Mucosa of stomach (tissue), 1 donor: ENCODE measurements around the gene AKR1B15.
"Not testable (repeated sequence)": the region's sequence is repeated elsewhere in the genome, so short reads cannot be mapped to it uniquely, and the experiment has no call there.

Experiments used
- H3K27me3 ChIP-seq: one replicate; pipeline ENCODE4 v1.7.0; 2013; ENCODE audit warnings: mild to moderate bottlenecking, low read length; ENCODE audit not compliant: control insufficient read depth, insufficient read depth
- H3K36me3 ChIP-seq: one replicate; pipeline ENCODE4 v1.7.0; 2013; ENCODE audit warnings: low read length; ENCODE audit not compliant: control insufficient read depth, insufficient read depth
- H3K4me1 ChIP-seq: one replicate; pipeline ENCODE4 v1.7.0; 2013; ENCODE audit warnings: mild to moderate bottlenecking, low read length; ENCODE audit not compliant: control insufficient read depth, insufficient read depth
- H3K4me3 ChIP-seq: one replicate; pipeline ENCODE4 v1.7.0; 2013; ENCODE audit warnings: low read length
- H3K9ac ChIP-seq: one replicate; pipeline ENCODE4 v1.7.0; 2013; ENCODE audit warnings: mild to moderate bottlenecking, low read length, moderate library complexity
- H3K9me3 ChIP-seq: one replicate; pipeline ENCODE4 v1.7.0; 2013; ENCODE audit warnings: mild to moderate bottlenecking, low read length, moderate library complexity; ENCODE audit not compliant: control insufficient read depth
- donor health status: Pancreatic carcinoma.

Gene AKR1B15

DNA sequence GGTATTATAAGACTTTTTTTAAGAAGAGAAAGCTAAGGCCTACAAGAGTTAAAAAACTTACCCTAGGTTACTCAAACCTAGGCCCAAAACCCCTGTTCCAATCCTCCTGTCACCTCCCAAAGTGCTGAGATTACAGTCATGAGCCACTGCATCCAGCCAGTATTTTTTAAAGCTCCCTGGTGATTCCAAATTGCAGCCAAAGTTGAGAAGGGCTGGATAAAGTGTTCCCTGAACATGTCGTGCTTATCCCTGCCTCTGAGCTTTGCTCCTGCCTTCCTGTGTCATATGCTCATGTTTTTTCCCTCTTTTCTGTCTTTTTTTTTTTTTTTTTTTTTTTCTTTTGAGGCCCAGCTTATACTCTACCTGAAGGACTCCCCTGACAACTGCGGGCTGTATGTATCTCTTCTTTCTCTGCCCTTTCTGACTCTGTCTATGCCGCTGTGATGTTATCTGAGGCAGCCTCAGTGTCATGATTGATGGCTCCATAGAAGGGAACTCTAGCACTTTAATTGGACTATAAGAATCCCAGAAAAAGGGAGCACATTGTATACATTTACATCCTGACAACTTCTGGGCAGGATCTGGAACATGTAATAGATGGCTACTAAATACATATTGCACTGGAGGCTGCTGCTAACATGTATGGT lies 13.5 kb upstream of the AKR1B15 start:
- Histone ChIP-seq H3K9me3 (no peaks in the 10 kb centered on the region), H3K4me3 (no peak overlapping the region), H3K36me3 (peaks cover 10% of the 10 kb centered on the region), H3K27me3 (no peaks in the 10 kb centered on the region), H3K4me1 (peaks cover 25% of the 10 kb centered on the region), H3K9ac (no peak overlapping the region)

DNA sequence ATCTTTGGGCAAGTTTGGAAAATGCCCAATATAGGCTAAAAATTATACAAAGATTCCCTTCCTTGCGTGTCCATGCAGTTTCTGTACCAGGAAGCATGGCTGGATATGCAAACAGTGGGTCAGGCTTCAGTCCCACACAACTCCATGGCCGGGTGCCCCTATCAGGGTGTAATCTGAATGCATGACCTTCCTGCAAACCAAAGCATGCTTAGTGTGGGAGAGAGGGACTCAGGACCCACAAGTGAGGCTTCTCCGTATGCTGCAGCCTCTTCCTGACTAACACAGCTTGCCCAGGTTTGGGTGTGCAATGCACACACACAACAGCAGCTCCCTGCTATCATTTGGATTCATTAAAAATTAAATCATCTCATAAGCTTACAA lies 13.0 kb upstream of the AKR1B15 start:
- no peaks in the 10 kb centered on the region for H3K27me3 ChIP-seq
- H3K36me3 ChIP-seq: peaks cover 10% of the 10 kb centered on the region
- peaks cover 24% of the 10 kb centered on the region for H3K4me1 ChIP-seq
- H3K9ac ChIP-seq: no peak overlapping the region
- no peak overlapping the region for H3K4me3 ChIP-seq
- H3K9me3 ChIP-seq: no peaks in the 10 kb centered on the region

DNA sequence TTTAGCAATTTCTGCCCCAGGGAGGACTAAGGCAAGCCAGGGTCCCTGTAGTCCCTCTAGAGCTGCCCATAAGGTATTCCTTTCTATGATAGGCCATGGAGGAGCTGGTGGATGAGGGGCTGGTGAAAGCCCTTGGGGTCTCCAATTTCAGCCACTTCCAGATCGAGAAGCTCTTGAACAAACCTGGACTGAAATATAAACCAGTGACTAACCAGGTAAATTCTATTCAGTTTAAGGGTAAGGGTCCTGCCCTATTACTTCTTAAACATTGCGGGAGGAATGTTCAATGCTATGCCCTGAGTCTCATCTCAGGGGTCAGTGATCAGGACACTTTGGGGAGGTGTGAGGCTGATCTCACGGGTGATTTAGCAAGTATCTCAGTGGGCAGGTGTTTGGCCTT lies 12.4 kb upstream of the AKR1B15 start:
- H3K4me3 ChIP-seq, H3K27me3 ChIP-seq, H3K9me3 ChIP-seq, H3K9ac ChIP-seq: not testable (repeated sequence)
- Histone ChIP-seq H3K36me3 (peaks cover 10% of the 10 kb centered on the region), H3K4me1 (peaks cover 18% of the 10 kb centered on the region)

DNA sequence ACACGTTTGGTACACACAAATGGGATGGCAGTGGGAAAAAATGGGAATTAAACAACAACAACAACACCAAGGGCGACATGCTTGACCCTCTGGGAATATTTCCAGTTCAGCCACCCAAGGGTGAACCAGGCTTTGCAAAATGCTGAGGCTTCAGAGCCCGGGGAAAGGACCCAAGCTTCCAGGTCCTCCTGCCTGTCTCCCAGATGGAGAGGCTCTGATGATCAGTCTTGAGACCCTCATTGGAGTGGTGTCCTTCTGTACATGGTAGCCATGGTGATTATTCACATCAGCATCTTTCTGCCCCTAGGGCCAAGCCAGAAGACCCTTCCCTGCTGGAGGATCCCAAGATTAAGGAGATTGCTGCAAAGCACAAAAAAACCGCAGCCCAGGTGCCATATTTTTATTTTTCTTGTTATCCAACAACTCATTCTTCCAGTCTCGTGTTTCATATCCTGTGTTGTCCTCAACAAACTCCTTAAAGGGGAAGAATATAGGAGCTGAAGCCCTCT lies 11.6 kb upstream of the AKR1B15 start:
- H3K4me3 ChIP-seq, H3K9me3 ChIP-seq, H3K27me3 ChIP-seq, H3K9ac ChIP-seq: not testable (repeated sequence)
- H3K36me3 ChIP-seq: peaks cover 10% of the 10 kb centered on the region
- peaks cover 18% of the 10 kb centered on the region for H3K4me1 ChIP-seq

DNA sequence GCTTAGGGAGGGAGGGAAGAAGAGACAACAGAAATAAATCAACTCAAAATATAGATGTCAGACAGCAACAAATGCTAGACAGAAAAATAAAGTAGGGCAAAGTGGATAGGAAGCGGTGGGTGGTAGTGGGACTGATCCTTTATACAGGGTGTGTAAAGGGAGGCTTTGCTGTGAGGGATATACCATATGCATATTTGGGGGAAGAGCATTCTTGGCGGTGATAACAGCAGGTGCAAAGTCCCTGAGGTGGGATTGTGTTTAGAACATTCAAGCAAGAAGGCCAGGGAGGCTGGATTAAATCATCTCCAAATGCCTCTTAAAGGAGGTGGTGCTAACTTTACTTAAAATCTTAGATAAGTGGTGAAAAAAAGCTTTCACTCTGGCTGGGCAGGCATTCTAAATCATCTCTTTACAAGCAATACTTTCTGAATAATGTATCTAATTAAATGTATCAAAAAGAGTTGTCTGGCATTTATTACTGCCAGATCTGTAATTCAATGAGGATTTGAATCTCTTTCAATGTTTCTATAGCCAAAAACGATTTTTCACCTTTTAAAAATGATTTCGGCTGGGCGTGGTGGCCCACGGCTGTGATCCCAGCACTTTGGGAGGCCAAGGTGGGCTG lies 9.4 kb upstream of the AKR1B15 start:
- no peaks in the 10 kb centered on the region for H3K9me3 ChIP-seq
- H3K9ac ChIP-seq: no peak overlapping the region
- no peak overlapping the region for H3K4me3 ChIP-seq
- H3K4me1 ChIP-seq: peaks cover 5% of the 10 kb centered on the region
- H3K36me3 ChIP-seq: peaks cover 3% of the 10 kb centered on the region
- no peaks in the 10 kb centered on the region for H3K27me3 ChIP-seq

DNA sequence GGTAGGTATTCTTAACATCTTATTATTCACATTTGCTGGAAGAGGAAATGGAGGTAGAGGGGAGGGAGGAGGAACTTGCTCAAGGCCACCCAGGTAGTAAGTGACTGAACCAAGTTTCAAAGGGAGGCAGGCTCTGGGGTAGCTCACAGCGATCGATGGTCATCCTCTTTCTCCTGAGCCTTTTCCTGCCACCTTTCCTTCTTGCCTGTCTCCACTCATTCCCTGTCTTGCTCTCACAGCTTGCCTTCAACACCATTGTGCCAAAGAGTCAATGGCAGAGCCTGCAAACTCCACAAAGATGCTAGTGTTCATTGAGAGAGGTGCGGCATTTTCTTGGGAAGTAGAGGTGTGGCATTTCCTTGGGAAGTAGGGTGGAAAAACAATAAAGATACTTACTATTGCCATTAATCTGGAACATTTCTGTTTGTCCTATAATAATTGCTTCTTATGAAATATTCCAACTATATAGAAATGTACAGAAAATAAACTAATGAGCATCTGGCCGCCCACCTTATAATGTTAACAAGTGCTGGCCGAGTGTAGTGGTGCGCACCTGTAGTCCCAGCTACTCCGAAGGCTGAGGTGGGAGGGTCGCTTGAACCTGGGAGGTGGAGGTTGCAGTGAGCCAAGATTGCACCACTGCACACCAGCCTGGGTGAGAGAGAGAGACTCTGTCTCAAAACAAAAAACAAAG lies 7.3 kb upstream of the AKR1B15 start:
- H3K36me3 ChIP-seq, H3K4me1 ChIP-seq, H3K9ac ChIP-seq, H3K4me3 ChIP-seq, H3K27me3 ChIP-seq, H3K9me3 ChIP-seq: not testable (repeated sequence)

DNA sequence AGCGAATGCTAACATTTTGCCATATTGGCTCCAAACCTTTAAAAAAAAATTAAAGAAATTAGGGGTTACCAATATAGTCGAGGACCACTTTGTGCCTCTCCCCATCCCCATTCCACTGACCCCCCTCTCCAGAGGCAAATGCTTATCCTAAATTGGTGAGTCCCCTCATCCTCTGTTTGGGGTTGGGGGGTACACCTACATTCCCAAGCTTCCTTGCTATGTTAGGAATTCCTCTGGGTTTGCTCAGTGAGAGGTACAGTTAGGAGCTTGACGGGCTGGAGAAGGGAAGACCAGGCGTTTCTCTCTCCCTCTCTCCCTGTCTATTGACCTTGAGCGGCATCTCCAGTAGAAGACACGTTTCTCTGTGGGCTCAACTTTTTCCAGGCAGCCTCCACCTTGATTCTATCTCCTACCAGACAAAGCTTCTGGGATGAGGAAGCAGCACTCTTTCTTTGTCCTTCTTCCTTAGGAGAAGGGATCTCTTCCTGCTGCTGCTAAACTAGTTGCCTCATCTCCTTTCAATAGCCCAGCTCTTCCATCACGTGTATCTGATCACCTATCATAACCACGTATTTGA lies 6.6 kb upstream of the AKR1B15 start:
- Histone ChIP-seq H3K36me3 (no peaks in the 10 kb centered on the region), H3K4me3 (no peak overlapping the region), H3K9me3 (no peaks in the 10 kb centered on the region), H3K27me3 (no peaks in the 10 kb centered on the region), H3K4me1 (peaks cover 8% of the 10 kb centered on the region), H3K9ac (no peak overlapping the region)

DNA sequence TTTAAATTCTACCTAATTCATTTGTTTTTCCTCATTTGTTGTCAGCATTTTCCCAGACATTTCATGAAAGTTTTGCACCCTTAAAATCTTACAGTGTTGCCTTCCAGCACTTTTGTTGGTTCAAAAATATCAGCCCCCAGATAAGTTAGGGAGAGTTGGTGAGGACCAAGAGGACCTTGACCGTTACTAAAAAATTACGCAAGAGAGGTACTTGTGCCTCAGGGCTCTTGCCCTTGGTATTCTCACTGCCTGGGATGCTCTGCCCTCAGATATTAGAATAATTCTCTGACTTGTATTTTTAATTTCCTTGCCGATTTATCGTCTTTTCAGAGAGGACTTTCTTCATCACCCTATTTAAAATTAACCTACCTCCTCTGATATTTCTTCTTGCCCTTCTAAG lies 3.5 kb upstream of the AKR1B15 start:
- no peaks in the 10 kb centered on the region for H3K9me3 ChIP-seq

DNA sequence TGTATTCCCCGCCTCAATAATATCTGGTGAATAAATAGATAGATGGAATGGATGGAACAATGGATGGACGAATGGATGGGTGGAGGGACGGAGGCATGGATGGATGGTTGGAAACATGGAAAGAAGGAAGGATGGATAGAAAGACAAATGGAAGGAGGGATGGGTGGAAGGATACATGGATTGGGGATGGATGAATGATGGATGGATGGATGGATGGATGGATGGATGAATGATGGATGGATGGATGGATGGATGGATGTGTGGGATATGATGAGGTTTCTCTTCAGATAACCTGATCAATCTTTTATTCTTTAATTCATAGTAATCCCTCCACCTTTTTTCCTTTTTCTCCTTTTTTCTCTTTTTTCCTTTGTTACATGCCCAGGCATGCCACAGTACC lies 3.0 kb upstream of the AKR1B15 start:
- Histone ChIP-seq H3K4me1 (peaks cover 8% of the 10 kb centered on the region), H3K9me3 (no peaks in the 10 kb centered on the region), H3K36me3 (no peaks in the 10 kb centered on the region), H3K9ac (no peak overlapping the region), H3K4me3 (no peak overlapping the region), H3K27me3 (no peaks in the 10 kb centered on the region)

More for the DNA sequence above, 3.5 kb upstream of the AKR1B15 start:
- Histone ChIP-seq H3K27me3 (no peaks in the 10 kb centered on the region), H3K36me3 (no peaks in the 10 kb centered on the region), H3K9ac (no peak overlapping the region), H3K4me3 (no peak overlapping the region), H3K4me1 (peaks cover 8% of the 10 kb centered on the region)

DNA sequence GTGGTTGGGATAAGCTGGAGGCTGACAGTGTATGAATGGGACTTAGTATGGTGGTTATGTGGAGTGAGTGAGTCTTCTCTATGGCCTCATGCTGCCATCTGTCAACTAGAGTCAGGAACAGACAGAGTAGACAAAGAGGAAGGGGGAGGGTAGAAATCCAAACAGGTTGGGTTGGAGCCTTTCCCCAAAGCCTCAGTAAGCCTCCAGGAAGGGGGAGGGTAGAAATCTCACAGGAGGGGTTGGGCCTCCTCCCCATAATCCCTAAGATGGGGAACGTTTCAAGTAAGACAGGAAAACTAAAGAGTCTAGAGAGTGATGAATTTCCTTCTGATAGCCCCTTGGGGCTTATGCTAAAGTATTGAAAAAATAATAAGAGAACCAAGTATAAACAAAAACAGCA lies 2.0 kb upstream of the AKR1B15 start:
- Histone ChIP-seq H3K27me3 (no peaks in the 10 kb centered on the region), H3K4me1 (peaks cover 8% of the 10 kb centered on the region), H3K9me3 (no peaks in the 10 kb centered on the region), H3K36me3 (no peaks in the 10 kb centered on the region), H3K9ac (no peak overlapping the region), H3K4me3 (no peak overlapping the region)

DNA sequence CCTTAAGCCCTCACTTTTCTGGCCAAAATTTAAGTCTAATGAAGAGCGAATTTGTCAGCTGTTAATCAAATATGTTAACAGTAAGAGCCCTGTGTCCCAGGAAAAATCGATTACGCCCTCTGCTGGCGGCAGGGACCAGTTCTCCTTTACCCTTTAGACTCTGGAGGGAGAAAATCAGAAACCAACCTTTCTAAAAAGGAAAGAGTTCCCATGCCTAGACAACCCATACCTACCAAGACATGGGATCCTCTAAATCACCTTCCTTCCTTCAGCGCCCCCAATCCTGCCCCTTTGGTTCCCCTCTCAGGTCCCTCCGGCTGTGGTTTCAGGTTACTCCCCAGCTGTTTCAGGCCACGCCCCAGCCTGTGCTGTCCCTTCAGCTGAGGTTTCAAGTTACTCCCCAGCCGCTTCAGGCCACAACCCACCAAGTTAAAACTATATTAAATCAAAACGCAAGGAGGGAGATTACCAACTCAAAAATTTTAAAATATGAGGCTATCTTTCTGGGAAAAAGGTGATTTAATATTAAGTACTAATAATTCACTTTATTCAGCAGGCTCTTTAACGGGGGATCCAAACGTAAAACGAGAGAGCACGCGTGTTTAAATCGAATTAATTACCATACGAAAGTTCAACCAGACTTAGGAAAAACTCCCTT lies 1.4 kb upstream of the AKR1B15 start:
- Histone ChIP-seq H3K4me3 (no peak overlapping the region), H3K9ac (peak overlapping the region; percentile 50), H3K36me3 (no peaks in the 10 kb centered on the region), H3K4me1 (peaks cover 8% of the 10 kb centered on the region), H3K27me3 (no peaks in the 10 kb centered on the region), H3K9me3 (no peaks in the 10 kb centered on the region)

DNA sequence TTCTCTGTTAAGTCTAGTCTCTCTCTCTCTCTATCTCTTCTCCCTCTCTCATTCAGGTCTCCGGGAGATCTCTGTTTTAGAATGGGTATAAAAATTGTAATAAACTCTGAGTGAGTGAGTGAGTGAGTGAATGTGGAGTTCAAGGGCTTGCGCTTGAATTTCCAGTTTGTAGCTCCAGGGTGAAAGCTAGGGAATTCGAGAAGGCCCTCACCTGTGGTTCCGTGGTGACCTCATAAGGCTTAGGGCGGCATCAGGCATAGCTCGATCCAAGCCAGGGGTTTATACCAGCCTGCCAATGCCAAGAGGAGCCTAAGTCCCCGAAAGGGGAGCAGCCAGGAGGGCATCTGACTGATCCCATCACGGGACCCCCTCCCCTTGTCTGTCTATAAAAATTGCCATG lies 456 bp downstream of the AKR1B15 start:
- H3K27me3 ChIP-seq: no peaks in the 10 kb centered on the region
- H3K9me3 ChIP-seq: no peaks in the 10 kb centered on the region
- peaks cover 16% of the 10 kb centered on the region for H3K4me1 ChIP-seq
- H3K36me3 ChIP-seq: no peaks in the 10 kb centered on the region
- H3K4me3 ChIP-seq: no peak overlapping the region
- no peak overlapping the region for H3K9ac ChIP-seq
